ENCODE results near the gene AKAP4. TPM values are rescaled to one million over a fixed set of nuclear protein-coding genes. Genes with fewer than 3 reads are reported as not detected.

The AKAP4 gene, protein sequence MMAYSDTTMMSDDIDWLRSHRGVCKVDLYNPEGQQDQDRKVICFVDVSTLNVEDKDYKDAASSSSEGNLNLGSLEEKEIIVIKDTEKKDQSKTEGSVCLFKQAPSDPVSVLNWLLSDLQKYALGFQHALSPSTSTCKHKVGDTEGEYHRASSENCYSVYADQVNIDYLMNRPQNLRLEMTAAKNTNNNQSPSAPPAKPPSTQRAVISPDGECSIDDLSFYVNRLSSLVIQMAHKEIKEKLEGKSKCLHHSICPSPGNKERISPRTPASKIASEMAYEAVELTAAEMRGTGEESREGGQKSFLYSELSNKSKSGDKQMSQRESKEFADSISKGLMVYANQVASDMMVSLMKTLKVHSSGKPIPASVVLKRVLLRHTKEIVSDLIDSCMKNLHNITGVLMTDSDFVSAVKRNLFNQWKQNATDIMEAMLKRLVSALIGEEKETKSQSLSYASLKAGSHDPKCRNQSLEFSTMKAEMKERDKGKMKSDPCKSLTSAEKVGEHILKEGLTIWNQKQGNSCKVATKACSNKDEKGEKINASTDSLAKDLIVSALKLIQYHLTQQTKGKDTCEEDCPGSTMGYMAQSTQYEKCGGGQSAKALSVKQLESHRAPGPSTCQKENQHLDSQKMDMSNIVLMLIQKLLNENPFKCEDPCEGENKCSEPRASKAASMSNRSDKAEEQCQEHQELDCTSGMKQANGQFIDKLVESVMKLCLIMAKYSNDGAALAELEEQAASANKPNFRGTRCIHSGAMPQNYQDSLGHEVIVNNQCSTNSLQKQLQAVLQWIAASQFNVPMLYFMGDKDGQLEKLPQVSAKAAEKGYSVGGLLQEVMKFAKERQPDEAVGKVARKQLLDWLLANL
- total RNA-seq (not detected), polyA plus RNA-seq (not detected)
- long read RNA-seq, donor 1, result 0 reads
- long read RNA-seq, donor 2, result 0 reads
- long read RNA-seq, donor 3, result 0 reads

- Histone ChIP-seq H3K27ac (no peak within 1 kb of the TSS), H3K4me3 (no peak within 1 kb of the TSS), H3K36me3 (no peaks in the 10 kb centered on the region), H3K27me3 (peaks cover 0 to 21% (median 0%) of the 10 kb centered on the region in 9 donors), H3K9me3 (no peaks in the 10 kb centered on the region), H3K4me1 (peaks cover 0 to 6% (median 2%) of the 10 kb centered on the region in 12 donors)
- no peak for DNase-seq
- TF ChIP-seq POLR2A (IDR thresholded peaks at IDR 0.05), result no peak
- no peak for TF ChIP-seq CTCF (IDR thresholded peaks at IDR 0.05)
- 79 to 93% (median 83%) methylated on average over 1 of the region's 1 CpG for WGBS, 4 donors
- intact Hi-C loops (cut with DNase I), result loop anchor here in 5 of 10 donors (5.0 kb wide), 3 partner anchors 99 to 289 kb away; no protein-coding TSS in a partner anchor
- no peak for ATAC-seq
Observed at GRCh38 chrX:50200907-50201306, at the start of gene AKAP4. Gene AKAP4 (minus strand): TSS chrX:50201007. CDS start chrX:50200889, 118 bp downstream.

DNA sequence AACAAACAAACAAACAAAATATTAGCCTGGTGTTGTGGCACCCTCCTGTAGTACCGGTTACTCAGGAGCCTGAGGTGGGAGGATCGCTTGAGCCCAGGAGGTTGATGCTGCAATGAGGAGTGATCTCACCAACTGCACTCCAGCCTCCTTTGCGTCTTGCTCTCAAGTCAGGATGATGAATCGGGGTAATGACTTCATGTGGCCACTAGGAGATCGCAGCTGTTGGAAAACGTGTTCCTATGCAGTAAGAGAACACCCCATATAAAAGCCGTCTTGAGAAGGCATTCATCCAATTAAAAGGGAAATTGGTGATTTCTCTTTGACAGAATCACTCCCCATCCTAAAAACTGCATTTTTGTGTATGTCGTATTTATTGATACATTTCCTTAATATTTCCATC is 10.7 kb upstream of the AKAP4 start:
- H3K36me3 ChIP-seq, result no peaks in the 10 kb centered on the region
- no peak overlapping the region for H3K27ac ChIP-seq
- no peaks in the 10 kb centered on the region for H3K4me1 ChIP-seq
- peaks cover 0 to 4% (median 0%) of the 10 kb centered on the region in 9 donors for H3K27me3 ChIP-seq
- H3K9me3 ChIP-seq, result no peaks in the 10 kb centered on the region
- 31 to 45% (median 34%) methylated on average over 7 to 8 of the region's 8 CpGs for WGBS, 4 donors
- H3K4me3 ChIP-seq, result no peak overlapping the region
- intact Hi-C loops (cut with DNase I), result no loop called here
- ATAC-seq, result no peak
- DNase-seq, result no peak
- TF ChIP-seq CTCF (IDR thresholded peaks at IDR 0.05) (peak in 5 of 12 donors; percentile 14 to 38 (median 16)), POLR2A (IDR thresholded peaks at IDR 0.05) (no peak)

DNA sequence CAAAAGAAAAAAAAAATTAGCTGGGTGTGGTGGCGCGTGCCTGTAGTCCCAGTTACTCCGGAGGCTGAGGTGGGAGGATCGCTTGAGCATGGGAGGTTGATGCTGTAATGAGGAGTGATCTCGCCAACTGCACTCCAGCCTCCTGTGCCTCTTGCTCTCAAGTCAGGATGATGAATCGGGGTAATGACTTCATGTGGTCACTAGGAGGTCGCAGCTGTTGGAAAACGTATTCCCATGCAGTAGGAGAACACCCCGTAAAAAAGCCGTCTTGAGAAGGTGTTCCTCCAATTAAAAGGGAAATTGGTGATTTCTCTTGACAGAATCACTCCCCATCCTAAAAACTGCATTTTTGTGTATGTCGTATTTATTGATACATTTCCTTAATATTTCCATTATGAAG is 5.9 kb upstream of the AKAP4 start:
- H3K4me3 ChIP-seq, result no peak overlapping the region
- intact Hi-C loops (cut with DNase I), result no loop called here
- H3K36me3 ChIP-seq, result no peaks in the 10 kb centered on the region
- peaks cover 0 to 6% (median 0%) of the 10 kb centered on the region in 9 donors for H3K27me3 ChIP-seq
- WGBS, 4 donors, result 69 to 81% (median 76%) methylated on average over 11 of the region's 11 CpGs
- H3K4me1 ChIP-seq, result peaks cover 0 to 6% (median 2%) of the 10 kb centered on the region in 12 donors
- H3K9me3 ChIP-seq, result no peaks in the 10 kb centered on the region
- no peak for TF ChIP-seq POLR2A (IDR thresholded peaks at IDR 0.05)
- no peak for TF ChIP-seq CTCF (IDR thresholded peaks at IDR 0.05)
- DNase-seq (no peak), ATAC-seq (no peak)
- H3K27ac ChIP-seq, result no peak overlapping the region

All from heart left ventricle (tissue), 16 donors.